AG04450 (cell line): ENCODE results near the gene CCDC69. TPM values are rescaled to one million over a fixed set of nuclear protein-coding genes. Genes with fewer than 3 reads are reported as not detected.

Experiments used
- CTCF ChIA-PET: fragments of 300-600, 350-600 bp; formaldehyde crosslinking; extraction: SDS; loops from one replicate; lab custom pipeline; 2022; ENCODE audit warnings: antibody characterized with exemption, inconsistent platforms; lab: Charles Lee
- POLR2A ChIA-PET: fragments of 350-600 bp; formaldehyde crosslinking; extraction: SDS; loops from one replicate; lab custom pipeline; 2021; ENCODE audit warnings: antibody characterized with exemption, inconsistent platforms; lab: Yijun Ruan, JAX
- DNase-seq: peaks from one replicate; pipeline ENCODE4 v3.0.0-alpha.2; 2011; ENCODE audit warnings: low read depth, low spot score
- H3K27ac ChIP-seq: one replicate; pipeline ENCODE4 v1.5.1; 2012; ENCODE audit warnings: low read depth, low read length, control low read depth
- H3K27me3 ChIP-seq: one replicate; pipeline ENCODE4 v1.6.0; 2012; ENCODE audit warnings: low read length; ENCODE audit not compliant: control insufficient read depth, insufficient read depth
- H3K4me3 ChIP-seq: 2 replicates; pipeline ENCODE4 v1.5.1; 2011; ENCODE audit warnings: mild to moderate bottlenecking, low read depth, low read length, control low read depth
- H3K9me3 ChIP-seq: 2 replicates; pipeline ENCODE4 v1.5.1; 2012; ENCODE audit warnings: low read length; ENCODE audit not compliant: control insufficient read depth, insufficient read depth
- polyA plus RNA-seq: library from polyadenylated mRNA; depleted of rRNA; stranded (reverse); fragments of >200 nt; gene quantifications from 2 replicates; pipeline ENCODE4 v1.2.3, GENCODE V29; 2011
- TF ChIP-seq, protein P1 (sequence below): IDR thresholded peaks from 2 replicates; pipeline ENCODE4 v1.5.1; 2011; ENCODE audit warnings: low read depth, low read length, control low read depth, inconsistent platforms

The CCDC69 gene
- polyA plus RNA-seq, 1 experiment, result 1.9 TPM

DNA sequence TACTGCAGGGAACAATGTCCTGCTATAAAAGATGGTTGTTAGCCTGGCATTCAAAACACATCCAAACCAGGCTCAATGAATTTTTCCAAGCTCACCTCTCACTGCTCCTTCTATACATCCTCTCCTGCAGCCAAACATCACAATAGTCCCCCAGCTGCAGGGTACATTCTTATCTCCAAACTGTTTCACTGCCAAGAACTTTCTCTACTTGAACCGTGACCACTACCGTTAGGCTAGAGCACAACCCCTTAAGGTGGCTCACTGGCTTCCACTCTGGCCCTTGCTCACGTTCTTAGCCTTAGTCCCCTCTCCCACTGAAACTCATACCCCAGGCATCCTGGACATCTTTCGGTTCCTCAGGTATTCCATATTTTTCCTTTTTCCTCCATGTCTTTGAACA, 37.4 kb downstream of the CCDC69 start:
- CTCF ChIA-PET, result no interaction called here
- POLR2A ChIA-PET, result no interaction called here
- peaks cover 5% of the 10 kb centered on the region for H3K27me3 ChIP-seq
- no peak overlapping the region for H3K4me3 ChIP-seq
- no peak for DNase-seq
- no peak overlapping the region for H3K27ac ChIP-seq
- TF ChIP-seq, protein P1, sequence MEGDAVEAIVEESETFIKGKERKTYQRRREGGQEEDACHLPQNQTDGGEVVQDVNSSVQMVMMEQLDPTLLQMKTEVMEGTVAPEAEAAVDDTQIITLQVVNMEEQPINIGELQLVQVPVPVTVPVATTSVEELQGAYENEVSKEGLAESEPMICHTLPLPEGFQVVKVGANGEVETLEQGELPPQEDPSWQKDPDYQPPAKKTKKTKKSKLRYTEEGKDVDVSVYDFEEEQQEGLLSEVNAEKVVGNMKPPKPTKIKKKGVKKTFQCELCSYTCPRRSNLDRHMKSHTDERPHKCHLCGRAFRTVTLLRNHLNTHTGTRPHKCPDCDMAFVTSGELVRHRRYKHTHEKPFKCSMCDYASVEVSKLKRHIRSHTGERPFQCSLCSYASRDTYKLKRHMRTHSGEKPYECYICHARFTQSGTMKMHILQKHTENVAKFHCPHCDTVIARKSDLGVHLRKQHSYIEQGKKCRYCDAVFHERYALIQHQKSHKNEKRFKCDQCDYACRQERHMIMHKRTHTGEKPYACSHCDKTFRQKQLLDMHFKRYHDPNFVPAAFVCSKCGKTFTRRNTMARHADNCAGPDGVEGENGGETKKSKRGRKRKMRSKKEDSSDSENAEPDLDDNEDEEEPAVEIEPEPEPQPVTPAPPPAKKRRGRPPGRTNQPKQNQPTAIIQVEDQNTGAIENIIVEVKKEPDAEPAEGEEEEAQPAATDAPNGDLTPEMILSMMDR, result no peak
- H3K9me3 ChIP-seq, result no peaks in the 10 kb centered on the region

GRCh38 chr5:151186052-151186451, 37.8 kb downstream of the CCDC69 start:
- POLR2A ChIA-PET, result no interaction called here
- DNase-seq, result no peak
- Histone ChIP-seq H3K9me3 (no peaks in the 10 kb centered on the region), H3K27ac (no peak overlapping the region), H3K4me3 (no peak overlapping the region), H3K27me3 (peaks cover 5% of the 10 kb centered on the region)
- TF ChIP-seq, protein P1, result no peak
- CTCF ChIA-PET, result no interaction called here

DNA sequence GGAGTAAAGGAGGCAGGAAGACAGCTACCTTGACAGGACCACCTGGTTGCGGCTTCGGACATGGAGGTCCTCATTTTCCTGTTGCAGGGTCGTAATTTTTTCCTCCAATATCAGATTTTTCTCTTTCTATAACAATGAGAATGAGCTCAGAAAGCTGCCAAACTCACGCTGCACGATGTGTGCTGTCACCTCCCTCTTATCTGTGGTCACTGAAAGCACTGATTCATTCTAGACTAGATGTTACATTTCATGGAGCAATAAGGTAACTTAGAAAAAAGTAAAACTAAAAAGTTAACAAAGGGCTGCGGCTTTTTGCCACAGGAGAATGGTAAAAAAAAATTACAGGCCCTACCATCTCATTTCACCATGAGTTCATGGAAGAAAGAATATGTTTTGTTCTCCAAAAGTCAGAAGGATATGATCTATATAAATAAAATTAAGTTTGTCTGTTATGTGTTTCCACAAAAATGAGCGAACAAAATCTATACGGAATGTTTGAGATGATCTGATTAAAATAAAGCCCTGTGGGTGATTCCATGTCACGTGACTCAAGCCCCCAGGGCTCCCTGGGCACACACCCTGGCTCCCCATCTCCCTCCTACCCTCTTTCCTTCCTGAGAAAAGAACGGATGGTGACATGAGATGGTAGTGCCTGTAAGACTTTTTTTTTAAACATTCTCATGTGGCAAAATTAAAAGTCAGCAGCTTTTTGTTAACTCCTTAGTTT, 39.4 kb downstream of the CCDC69 start:
- Histone ChIP-seq H3K4me3 (no peak overlapping the region), H3K27ac (no peak overlapping the region), H3K27me3 (peaks cover 5% of the 10 kb centered on the region), H3K9me3 (no peaks in the 10 kb centered on the region)
- POLR2A ChIA-PET, result no interaction called here
- CTCF ChIA-PET, result interaction anchor here (1.0 kb wide), 1 partner anchor 136 kb away, joined by 3 read pairs; no protein-coding TSS in a partner anchor
- TF ChIP-seq, protein P1, result no peak
- no peak for DNase-seq

DNA sequence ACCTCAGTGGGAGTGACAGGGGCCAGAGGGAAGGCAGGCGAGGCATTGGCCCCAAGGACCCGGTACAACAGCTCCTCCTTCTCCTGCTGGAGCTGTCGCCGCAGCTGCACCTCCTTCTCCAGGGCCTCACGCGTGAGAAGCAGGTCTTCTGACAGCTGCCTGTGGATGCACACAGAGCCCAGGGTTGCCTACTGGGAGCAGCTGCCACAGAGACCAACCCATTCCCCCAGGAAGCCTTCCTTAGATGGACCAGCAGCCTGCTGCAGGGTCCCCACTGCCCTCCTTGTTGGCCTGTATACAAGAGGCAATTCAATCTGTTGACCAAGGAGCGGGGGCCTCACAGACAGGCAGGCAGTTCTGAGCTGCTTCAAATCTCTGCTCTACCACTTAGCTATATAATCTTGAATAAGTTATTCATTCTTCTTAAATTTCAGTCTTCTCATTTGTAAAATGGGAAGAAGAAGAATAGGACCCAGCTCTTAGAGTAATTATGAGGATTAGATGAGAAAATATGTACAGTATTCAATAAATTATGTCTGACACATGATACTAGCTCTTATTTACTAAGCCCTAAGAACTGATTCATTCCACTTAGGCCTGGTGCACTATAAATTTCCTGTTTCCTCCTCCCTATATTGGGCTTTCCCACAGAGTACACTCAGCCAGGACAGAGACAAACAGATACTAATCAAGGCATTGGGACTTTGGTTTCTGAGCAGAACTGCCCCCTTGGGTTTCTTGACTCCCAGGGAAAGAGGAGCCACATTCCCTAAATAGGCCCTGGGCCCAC, 40.2 kb downstream of the CCDC69 start:
- ChIA-PET CTCF (interaction anchor here (0.6 to 1.0 kb wide), 2 partner anchors 135 to 567 kb away, joined by 3 to 4 read pairs; no protein-coding TSS in a partner anchor), POLR2A (no interaction called here)
- H3K27me3 ChIP-seq, result peaks cover 9% of the 10 kb centered on the region
- TF ChIP-seq, protein P1, result no peak
- no peak overlapping the region for H3K27ac ChIP-seq
- no peaks in the 10 kb centered on the region for H3K9me3 ChIP-seq
- DNase-seq, result no peak
- no peak overlapping the region for H3K4me3 ChIP-seq

DNA sequence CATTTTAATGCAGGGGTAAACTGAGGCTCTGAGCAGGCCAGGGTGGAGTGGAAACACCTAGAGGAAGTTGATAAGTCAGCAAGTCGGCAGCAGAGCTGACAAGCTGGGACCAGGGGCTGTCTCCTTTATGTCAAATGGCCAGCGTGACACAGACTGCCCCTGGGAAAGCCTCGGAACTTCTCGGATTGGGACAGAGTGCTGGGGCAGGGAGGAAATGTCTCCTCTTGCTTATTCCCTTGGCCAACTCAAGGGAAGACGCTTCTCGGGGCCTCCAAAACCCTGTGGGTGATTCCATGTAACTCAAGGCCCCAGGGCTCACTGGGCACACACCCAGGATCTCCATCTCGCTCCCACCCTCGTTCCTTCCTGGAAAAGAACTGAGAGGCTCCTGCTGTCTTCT, 40.9 kb downstream of the CCDC69 start:
- ChIA-PET CTCF (interaction anchor here (1.0 kb wide), 1 partner anchor 135 kb away, joined by 3 read pairs; no protein-coding TSS in a partner anchor), POLR2A (no interaction called here)
- Histone ChIP-seq H3K4me3 (no peak overlapping the region), H3K27ac (no peak overlapping the region), H3K9me3 (no peaks in the 10 kb centered on the region), H3K27me3 (peaks cover 9% of the 10 kb centered on the region)
- TF ChIP-seq, protein P1, result no peak
- DNase-seq, result no peak
